Measurements from ENCODE around the gene IL1RN. TPM values are rescaled to one million over a fixed set of nuclear protein-coding genes. Genes with fewer than 3 reads are reported as not detected.

IL1RN gene
- total and polyA plus RNA-seq, 2 of the 13 experiments (the other 11 are each of a cell fraction or from before 2014, with no cell fraction given), result 21.2 to 101 TPM

DNA sequence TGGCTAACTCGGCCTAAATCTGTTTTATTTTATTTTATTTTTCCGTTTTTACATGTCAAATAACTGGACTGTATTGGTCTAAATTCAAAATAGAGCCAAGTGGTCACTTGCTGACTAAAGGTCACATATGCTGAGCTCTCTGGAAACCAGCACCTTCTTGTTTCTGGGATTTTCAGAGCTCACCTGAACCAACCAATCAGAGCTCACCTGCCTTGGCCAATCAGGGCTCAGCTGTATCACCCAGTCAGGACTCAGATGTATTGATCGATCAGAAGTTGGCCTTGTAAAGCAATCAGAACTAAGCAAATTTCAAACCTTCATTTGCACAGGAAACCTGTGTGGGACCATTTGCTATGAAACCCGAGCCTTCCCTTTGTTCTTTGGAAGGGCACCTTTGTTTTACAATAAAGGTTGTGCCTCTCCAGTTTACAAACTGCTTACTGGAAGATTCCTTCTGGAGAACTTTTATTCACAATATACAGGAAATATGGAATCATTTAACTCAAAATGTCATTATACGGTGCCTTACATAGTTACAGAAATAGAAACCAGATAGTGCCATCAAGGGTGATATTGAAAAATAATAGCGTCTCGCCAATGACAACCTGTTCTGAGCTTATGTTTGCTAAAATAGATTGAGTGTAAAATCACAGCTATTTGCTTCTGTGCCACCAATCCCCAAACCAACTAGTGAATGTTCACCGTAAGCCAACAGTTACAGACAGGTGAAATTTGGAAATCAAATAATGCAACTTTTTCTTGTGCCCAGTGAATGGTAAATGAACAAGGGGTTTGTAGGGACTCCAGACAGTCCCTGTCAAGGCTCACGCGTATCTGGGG is 29.1 kb downstream of the IL1RN start (continued):
- TF ChIP-seq ZNF101 (CRISPR knock-in tag; IDR thresholded peaks at IDR 0.05; ENCODE audit: borderline replicate concordance, low read depth) (no peak), TOPORS (CRISPR knock-in tag; IDR thresholded peaks at IDR 0.05) (0 out of 2 replicates have a peak, but pooled peaks have one; percentile 11), HNF4A (CRISPR knock-in tag; IDR thresholded peaks at IDR 0.05) (peak; percentile 70), ZNF644 (CRISPR knock-in tag; IDR thresholded peaks at IDR 0.05; ENCODE audit: low read depth) (peak; percentile 42; the same call in 1 of the 2 replicates), SMAD3 (CRISPR knock-in tag; IDR thresholded peaks at IDR 0.05) (no peak), JDP2 (CRISPR knock-in tag; IDR thresholded peaks at IDR 0.05; ENCODE audit: borderline replicate concordance) (no peak), HOXD1 (CRISPR knock-in tag; IDR thresholded peaks at IDR 0.05) (no peak), JUN (CRISPR knock-in tag; IDR thresholded peaks at IDR 0.05) (no peak), RARG (CRISPR knock-in tag; IDR thresholded peaks at IDR 0.05; ENCODE audit: low read depth) (no peak), ZNF160 (CRISPR knock-in tag; IDR thresholded peaks at IDR 0.05) (no peak), SP5 (CRISPR knock-in tag; IDR thresholded peaks at IDR 0.05; ENCODE audit: borderline replicate concordance, low read depth) (no peak), SMYD3 (CRISPR knock-in tag; IDR thresholded peaks at IDR 0.05) (no peak), U2AF2 (IDR thresholded peaks at IDR 0.05; ENCODE audit: low read depth, low read length) (no peak), ZNF737 (CRISPR knock-in tag; IDR thresholded peaks at IDR 0.05; ENCODE audit: borderline replicate concordance) (no peak), ZNF280B (CRISPR knock-in tag; IDR thresholded peaks at IDR 0.05; ENCODE audit: borderline replicate concordance) (no peak)
- TF ChIP-seq, protein P1, sequence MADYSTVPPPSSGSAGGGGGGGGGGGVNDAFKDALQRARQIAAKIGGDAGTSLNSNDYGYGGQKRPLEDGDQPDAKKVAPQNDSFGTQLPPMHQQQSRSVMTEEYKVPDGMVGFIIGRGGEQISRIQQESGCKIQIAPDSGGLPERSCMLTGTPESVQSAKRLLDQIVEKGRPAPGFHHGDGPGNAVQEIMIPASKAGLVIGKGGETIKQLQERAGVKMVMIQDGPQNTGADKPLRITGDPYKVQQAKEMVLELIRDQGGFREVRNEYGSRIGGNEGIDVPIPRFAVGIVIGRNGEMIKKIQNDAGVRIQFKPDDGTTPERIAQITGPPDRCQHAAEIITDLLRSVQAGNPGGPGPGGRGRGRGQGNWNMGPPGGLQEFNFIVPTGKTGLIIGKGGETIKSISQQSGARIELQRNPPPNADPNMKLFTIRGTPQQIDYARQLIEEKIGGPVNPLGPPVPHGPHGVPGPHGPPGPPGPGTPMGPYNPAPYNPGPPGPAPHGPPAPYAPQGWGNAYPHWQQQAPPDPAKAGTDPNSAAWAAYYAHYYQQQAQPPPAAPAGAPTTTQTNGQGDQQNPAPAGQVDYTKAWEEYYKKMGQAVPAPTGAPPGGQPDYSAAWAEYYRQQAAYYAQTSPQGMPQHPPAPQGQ (CRISPR knock-in tag; IDR thresholded peaks at IDR 0.05; ENCODE audit: borderline replicate concordance), result no peak
- TF ChIP-seq, protein P2, sequence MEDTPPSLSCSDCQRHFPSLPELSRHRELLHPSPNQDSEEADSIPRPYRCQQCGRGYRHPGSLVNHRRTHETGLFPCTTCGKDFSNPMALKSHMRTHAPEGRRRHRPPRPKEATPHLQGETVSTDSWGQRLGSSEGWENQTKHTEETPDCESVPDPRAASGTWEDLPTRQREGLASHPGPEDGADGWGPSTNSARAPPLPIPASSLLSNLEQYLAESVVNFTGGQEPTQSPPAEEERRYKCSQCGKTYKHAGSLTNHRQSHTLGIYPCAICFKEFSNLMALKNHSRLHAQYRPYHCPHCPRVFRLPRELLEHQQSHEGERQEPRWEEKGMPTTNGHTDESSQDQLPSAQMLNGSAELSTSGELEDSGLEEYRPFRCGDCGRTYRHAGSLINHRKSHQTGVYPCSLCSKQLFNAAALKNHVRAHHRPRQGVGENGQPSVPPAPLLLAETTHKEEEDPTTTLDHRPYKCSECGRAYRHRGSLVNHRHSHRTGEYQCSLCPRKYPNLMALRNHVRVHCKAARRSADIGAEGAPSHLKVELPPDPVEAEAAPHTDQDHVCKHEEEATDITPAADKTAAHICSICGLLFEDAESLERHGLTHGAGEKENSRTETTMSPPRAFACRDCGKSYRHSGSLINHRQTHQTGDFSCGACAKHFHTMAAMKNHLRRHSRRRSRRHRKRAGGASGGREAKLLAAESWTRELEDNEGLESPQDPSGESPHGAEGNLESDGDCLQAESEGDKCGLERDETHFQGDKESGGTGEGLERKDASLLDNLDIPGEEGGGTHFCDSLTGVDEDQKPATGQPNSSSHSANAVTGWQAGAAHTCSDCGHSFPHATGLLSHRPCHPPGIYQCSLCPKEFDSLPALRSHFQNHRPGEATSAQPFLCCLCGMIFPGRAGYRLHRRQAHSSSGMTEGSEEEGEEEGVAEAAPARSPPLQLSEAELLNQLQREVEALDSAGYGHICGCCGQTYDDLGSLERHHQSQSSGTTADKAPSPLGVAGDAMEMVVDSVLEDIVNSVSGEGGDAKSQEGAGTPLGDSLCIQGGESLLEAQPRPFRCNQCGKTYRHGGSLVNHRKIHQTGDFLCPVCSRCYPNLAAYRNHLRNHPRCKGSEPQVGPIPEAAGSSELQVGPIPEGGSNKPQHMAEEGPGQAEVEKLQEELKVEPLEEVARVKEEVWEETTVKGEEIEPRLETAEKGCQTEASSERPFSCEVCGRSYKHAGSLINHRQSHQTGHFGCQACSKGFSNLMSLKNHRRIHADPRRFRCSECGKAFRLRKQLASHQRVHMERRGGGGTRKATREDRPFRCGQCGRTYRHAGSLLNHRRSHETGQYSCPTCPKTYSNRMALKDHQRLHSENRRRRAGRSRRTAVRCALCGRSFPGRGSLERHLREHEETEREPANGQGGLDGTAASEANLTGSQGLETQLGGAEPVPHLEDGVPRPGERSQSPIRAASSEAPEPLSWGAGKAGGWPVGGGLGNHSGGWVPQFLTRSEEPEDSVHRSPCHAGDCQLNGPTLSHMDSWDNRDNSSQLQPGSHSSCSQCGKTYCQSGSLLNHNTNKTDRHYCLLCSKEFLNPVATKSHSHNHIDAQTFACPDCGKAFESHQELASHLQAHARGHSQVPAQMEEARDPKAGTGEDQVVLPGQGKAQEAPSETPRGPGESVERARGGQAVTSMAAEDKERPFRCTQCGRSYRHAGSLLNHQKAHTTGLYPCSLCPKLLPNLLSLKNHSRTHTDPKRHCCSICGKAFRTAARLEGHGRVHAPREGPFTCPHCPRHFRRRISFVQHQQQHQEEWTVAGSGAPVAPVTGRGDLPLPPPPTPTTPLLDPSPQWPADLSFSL (CRISPR knock-in tag; IDR thresholded peaks at IDR 0.05), result no peak
- TF ChIP-seq, protein P3, sequence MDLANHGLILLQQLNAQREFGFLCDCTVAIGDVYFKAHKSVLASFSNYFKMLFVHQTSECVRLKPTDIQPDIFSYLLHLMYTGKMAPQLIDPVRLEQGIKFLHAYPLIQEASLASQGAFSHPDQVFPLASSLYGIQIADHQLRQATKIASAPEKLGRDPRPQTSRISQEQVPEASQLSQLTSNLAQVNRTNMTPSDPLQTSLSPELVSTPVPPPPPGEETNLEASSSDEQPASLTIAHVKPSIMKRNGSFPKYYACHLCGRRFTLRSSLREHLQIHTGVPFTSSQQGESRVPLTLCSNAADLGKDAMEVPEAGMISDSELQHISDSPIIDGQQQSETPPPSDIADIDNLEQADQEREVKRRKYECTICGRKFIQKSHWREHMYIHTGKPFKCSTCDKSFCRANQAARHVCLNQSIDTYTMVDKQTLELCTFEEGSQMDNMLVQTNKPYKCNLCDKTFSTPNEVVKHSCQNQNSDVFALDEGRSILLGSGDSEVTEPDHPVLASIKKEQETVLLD (CRISPR knock-in tag; IDR thresholded peaks at IDR 0.05; ENCODE audit: low read depth), result no peak
